ENCODE results near the gene SYT3.

SYT3 gene

DNA sequence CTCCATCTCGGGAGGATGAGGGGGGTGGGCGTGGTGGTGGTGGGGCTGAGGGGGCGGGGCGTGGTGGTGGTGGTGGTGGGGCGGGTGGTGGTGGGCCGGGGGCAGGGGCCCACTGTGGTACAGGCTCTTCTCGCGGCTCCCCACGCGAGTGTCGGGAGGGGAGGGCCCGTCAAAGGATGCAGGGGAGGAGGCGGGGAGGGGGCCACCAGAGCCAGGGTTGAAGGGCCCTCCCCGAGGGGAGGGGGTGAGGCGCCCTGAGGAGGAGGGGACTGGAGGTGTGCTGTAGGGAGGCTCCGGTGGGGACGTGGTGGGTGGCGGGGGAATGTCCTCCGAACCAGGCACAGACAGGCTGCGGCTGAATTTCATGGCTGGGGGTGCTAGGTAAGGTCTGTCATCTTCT is 29.2 kb upstream of the SYT3 start:
- Histone ChIP-seq H3K27me3 (ENCODE audit: control insufficient read depth, insufficient read depth, low read length) (peaks cover 55% of the 10 kb centered on the region), H3K4me3 (ENCODE audit: low read depth, low read length) (no peak overlapping the region), H3K4me1 (ENCODE audit: control insufficient read depth, insufficient read depth, low read length) (peaks cover 5% of the 10 kb centered on the region), H3K9ac (ENCODE audit: low read depth, low read length) (no peak overlapping the region), H3K36me3 (ENCODE audit: control insufficient read depth, insufficient read depth, low read length) (no peaks in the 10 kb centered on the region), H3K9me3 (ENCODE audit: control insufficient read depth, insufficient read depth, low read length) (no peaks in the 10 kb centered on the region)

DNA sequence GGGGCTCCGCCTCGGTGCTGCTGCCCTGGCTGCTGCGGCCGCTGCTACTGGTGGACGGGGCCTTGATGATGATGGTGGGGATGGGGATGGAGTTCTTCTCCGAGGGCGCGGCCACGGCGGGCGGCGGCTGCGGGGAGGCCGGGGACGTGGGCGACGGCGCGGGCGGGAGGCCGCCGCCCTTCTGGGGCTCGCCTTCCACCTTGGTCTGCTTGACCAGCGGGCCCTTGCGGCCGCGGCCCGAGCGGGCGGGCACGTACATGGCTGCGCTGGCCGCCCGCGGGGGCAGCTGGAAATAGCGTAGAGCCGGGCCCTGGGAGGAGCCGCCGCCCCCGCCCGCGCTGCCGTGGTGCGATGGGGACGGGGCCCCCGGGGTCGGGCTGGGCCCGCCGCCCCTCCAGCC is 28.7 kb upstream of the SYT3 start:
- no peaks in the 10 kb centered on the region for H3K9me3 ChIP-seq (ENCODE audit: control insufficient read depth, insufficient read depth, low read length)
- H3K9ac ChIP-seq (ENCODE audit: low read depth, low read length): no peak overlapping the region
- peaks cover 53% of the 10 kb centered on the region for H3K27me3 ChIP-seq (ENCODE audit: control insufficient read depth, insufficient read depth, low read length)
- H3K4me3 ChIP-seq (ENCODE audit: low read depth, low read length): no peak overlapping the region
- H3K36me3 ChIP-seq (ENCODE audit: control insufficient read depth, insufficient read depth, low read length): no peaks in the 10 kb centered on the region
- H3K4me1 ChIP-seq (ENCODE audit: control insufficient read depth, insufficient read depth, low read length): peaks cover 2% of the 10 kb centered on the region

DNA sequence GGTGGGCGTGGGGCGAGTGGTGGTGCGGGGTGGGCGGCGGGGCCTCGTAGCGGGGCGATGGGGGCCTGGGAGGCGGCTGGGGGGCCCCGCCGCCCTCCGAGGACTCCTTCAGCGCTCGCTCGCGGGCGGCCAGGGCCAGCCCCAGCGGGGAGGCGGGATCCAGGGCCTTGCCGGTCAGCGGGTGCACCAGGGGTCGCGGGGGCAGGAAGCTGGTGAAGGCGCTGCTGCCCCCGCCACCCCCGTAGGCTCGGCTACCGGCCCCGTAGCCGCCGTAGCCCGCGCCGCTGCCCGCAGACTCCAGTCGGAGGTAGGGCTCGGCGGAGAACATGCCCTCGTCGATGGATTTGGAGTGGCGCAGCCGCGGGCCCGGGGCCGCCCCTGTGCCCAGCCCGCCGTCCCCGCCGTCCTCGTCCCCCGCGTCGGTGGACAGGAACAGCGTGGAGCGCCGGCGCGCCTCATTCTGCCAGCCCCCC is 28.1 kb upstream of the SYT3 start:
- H3K4me3 ChIP-seq (ENCODE audit: low read depth, low read length): no peak overlapping the region
- H3K27me3 ChIP-seq (ENCODE audit: control insufficient read depth, insufficient read depth, low read length): peaks cover 47% of the 10 kb centered on the region
- no peaks in the 10 kb centered on the region for H3K9me3 ChIP-seq (ENCODE audit: control insufficient read depth, insufficient read depth, low read length)
- no peak overlapping the region for H3K9ac ChIP-seq (ENCODE audit: low read depth, low read length)
- no peaks in the 10 kb centered on the region for H3K36me3 ChIP-seq (ENCODE audit: control insufficient read depth, insufficient read depth, low read length)
- H3K4me1 ChIP-seq (ENCODE audit: control insufficient read depth, insufficient read depth, low read length): no peaks in the 10 kb centered on the region

- Histone ChIP-seq H3K27me3 (ENCODE audit: control insufficient read depth, insufficient read depth, low read length) (peaks cover 43% of the 10 kb centered on the region), H3K4me3 (ENCODE audit: low read depth, low read length) (no peak overlapping the region), H3K4me1 (ENCODE audit: control insufficient read depth, insufficient read depth, low read length) (no peaks in the 10 kb centered on the region), H3K36me3 (ENCODE audit: control insufficient read depth, insufficient read depth, low read length) (no peaks in the 10 kb centered on the region), H3K9ac (ENCODE audit: low read depth, low read length) (no peak overlapping the region), H3K9me3 (ENCODE audit: control insufficient read depth, insufficient read depth, low read length) (no peaks in the 10 kb centered on the region)
These were observed 27.6 kb upstream of the SYT3 start for GRCh38 chr19:50667177-50667758.

- Histone ChIP-seq H3K9me3 (ENCODE audit: control insufficient read depth, insufficient read depth, low read length) (no peaks in the 10 kb centered on the region), H3K4me1 (ENCODE audit: control insufficient read depth, insufficient read depth, low read length) (no peaks in the 10 kb centered on the region), H3K27me3 (ENCODE audit: control insufficient read depth, insufficient read depth, low read length) (peaks cover 36% of the 10 kb centered on the region), H3K4me3 (ENCODE audit: low read depth, low read length) (peak overlapping the region; percentile 18), H3K9ac (ENCODE audit: low read depth, low read length) (no peak overlapping the region), H3K36me3 (ENCODE audit: control insufficient read depth, insufficient read depth, low read length) (no peaks in the 10 kb centered on the region)
These were observed 26.9 kb upstream of the SYT3 start for GRCh38 chr19:50666346-50667176.

DNA sequence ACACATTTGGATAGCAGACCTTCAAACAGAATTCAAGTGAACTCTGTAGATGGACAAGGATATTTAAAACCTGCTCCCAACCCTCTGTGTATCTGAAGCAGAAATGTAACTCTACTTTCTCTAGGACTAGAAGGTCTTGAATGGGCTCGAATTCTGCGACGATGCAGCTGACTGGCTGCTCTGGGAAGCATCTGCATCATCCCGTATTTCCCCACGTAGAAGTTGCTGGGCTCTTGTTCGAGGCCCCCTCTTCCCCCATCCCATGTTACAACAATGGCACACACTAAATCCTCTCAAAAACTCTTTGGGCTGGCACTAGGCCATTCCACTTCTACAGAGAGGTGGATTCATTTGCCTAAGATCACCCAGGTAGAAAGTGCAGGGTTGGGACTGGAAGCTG is 24.5 kb upstream of the SYT3 start:
- H3K9me3 ChIP-seq (ENCODE audit: control insufficient read depth, insufficient read depth, low read length): no peaks in the 10 kb centered on the region
- H3K27me3 ChIP-seq (ENCODE audit: control insufficient read depth, insufficient read depth, low read length): peaks cover 19% of the 10 kb centered on the region
- no peaks in the 10 kb centered on the region for H3K4me1 ChIP-seq (ENCODE audit: control insufficient read depth, insufficient read depth, low read length)
- no peak overlapping the region for H3K9ac ChIP-seq (ENCODE audit: low read depth, low read length)
- H3K36me3 ChIP-seq (ENCODE audit: control insufficient read depth, insufficient read depth, low read length): no peaks in the 10 kb centered on the region
- no peak overlapping the region for H3K4me3 ChIP-seq (ENCODE audit: low read depth, low read length)

- Histone ChIP-seq H3K4me1 (ENCODE audit: control insufficient read depth, insufficient read depth, low read length) (no peaks in the 10 kb centered on the region), H3K4me3 (ENCODE audit: low read depth, low read length) (no peak overlapping the region), H3K9ac (ENCODE audit: low read depth, low read length) (no peak overlapping the region), H3K36me3 (ENCODE audit: control insufficient read depth, insufficient read depth, low read length) (no peaks in the 10 kb centered on the region), H3K9me3 (ENCODE audit: control insufficient read depth, insufficient read depth, low read length) (no peaks in the 10 kb centered on the region), H3K27me3 (ENCODE audit: control insufficient read depth, insufficient read depth, low read length) (peaks cover 15% of the 10 kb centered on the region)
These were observed 23.8 kb upstream of the SYT3 start for GRCh38 chr19:50663482-50663790.

DNA sequence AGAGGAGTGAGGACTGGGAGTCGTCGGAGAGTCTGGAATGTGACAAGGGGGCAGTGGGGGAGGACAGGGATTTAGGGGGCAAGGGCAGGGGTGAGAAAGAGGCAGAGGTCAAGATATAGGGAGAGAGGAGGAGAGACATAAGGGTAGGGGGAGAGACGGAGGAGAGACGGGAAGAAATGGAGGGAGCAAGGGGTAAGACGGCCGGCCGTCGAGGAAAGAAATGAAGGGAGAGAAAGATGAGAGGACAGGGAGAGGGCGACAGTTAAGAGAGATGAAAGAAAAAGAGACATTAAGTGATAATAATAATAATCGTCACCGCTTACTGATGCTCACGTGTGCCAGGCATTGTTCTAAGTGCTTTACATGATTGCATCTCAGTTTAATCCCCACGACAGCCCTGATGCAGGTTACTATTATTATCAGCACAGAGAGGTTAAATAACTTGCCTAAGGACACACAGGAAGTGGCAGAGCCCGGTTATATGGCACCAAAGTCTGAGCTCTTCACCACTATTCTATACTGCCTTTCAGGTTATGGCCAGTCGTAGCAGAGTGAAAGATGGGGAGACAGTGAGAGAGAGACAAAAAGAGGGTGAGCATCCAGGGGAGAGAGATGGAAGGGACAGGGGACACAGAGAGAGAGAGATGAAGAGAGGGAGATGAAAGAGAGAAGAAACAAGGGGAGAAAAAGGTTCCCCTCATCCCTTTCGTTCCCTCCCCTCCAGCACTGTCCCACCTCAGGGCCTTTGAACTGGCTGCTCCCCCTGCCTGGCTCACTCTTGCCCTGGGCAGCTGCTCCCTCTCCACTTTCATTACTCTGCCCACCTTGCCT is 23.2 kb upstream of the SYT3 start:
- Histone ChIP-seq H3K27me3 (ENCODE audit: control insufficient read depth, insufficient read depth, low read length) (peaks cover 14% of the 10 kb centered on the region), H3K4me1 (ENCODE audit: control insufficient read depth, insufficient read depth, low read length) (no peaks in the 10 kb centered on the region), H3K36me3 (ENCODE audit: control insufficient read depth, insufficient read depth, low read length) (no peaks in the 10 kb centered on the region)

DNA sequence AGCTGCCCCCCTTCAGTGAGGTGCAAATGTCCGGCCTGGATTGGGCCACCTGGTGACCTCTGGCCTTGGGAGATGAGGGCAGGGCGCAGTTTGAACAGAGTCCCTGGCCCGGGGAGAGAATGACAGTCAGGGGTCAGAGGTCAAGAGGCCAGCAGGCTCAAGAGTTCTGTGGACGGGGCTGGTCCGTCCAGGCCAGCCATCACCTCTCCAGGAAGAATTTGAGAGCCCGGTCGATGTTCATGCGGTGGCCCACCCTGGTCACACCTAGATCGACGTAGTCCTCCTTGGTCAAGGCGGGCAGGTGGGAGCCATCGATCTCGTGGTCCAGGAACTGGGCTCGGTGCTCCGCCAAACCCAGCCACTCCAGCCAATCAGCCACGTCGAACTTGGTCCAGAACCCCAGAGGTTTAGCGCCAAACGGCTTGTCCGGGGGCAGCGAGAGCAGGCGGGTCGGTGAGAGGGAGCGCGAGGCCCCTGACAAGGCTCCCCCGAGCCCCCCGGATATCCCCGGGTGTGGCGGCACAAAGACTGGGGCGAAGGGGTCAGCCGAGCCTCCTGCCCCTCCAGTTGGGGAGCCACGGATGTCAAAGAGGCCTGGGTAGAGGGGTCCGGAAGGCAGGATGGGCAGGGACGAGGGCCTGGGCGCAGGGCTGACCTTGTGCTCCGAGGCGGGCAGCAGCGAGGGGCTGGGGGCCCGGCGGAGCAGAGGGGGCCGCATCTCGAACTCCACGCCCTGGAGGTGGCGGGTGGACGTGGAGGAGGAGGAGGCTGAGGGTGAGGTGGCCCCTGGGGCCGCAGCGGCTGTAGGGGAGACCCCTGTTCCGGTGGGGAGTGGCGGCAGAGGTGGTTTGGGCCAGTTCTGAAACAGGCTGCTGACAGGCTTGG is 22.3 kb upstream of the SYT3 start:
- Histone ChIP-seq H3K4me1 (ENCODE audit: control insufficient read depth, insufficient read depth, low read length) (peaks cover 2% of the 10 kb centered on the region), H3K27me3 (ENCODE audit: control insufficient read depth, insufficient read depth, low read length) (peaks cover 8% of the 10 kb centered on the region), H3K4me3 (ENCODE audit: low read depth, low read length) (no peak overlapping the region), H3K9ac (ENCODE audit: low read depth, low read length) (no peak overlapping the region), H3K9me3 (ENCODE audit: control insufficient read depth, insufficient read depth, low read length) (no peaks in the 10 kb centered on the region), H3K36me3 (ENCODE audit: control insufficient read depth, insufficient read depth, low read length) (no peaks in the 10 kb centered on the region)

More for the DNA sequence above, 23.2 kb upstream of the SYT3 start:
- no peak overlapping the region for H3K9ac ChIP-seq (ENCODE audit: low read depth, low read length)
- no peaks in the 10 kb centered on the region for H3K9me3 ChIP-seq (ENCODE audit: control insufficient read depth, insufficient read depth, low read length)
- no peak overlapping the region for H3K4me3 ChIP-seq (ENCODE audit: low read depth, low read length)

DNA sequence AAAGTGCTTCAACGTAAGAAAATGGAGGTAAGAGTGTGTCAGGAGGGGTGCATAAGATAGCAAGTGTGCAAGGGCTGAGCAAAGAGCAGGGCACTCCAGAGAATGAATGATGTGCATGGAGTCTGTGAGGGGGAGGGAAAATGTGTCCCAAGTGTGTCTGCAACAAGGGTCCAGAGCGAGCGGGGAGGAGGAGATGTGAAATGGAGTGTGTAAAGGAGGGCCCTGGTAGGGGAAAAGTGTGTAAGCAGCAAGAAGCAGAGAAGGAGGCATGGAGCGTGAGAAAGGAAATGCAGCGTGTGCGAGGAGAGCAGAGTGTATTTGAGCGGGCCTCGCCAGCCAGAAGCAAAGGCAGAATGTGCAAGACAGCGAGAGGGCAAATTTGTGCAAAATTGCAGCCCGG is 21.3 kb upstream of the SYT3 start:
- Histone ChIP-seq H3K27me3 (ENCODE audit: control insufficient read depth, insufficient read depth, low read length) (peaks cover 2% of the 10 kb centered on the region), H3K4me3 (ENCODE audit: low read depth, low read length) (no peak overlapping the region), H3K4me1 (ENCODE audit: control insufficient read depth, insufficient read depth, low read length) (peaks cover 2% of the 10 kb centered on the region), H3K36me3 (ENCODE audit: control insufficient read depth, insufficient read depth, low read length) (no peaks in the 10 kb centered on the region), H3K9me3 (ENCODE audit: control insufficient read depth, insufficient read depth, low read length) (no peaks in the 10 kb centered on the region), H3K9ac (ENCODE audit: low read depth, low read length) (no peak overlapping the region)

DNA sequence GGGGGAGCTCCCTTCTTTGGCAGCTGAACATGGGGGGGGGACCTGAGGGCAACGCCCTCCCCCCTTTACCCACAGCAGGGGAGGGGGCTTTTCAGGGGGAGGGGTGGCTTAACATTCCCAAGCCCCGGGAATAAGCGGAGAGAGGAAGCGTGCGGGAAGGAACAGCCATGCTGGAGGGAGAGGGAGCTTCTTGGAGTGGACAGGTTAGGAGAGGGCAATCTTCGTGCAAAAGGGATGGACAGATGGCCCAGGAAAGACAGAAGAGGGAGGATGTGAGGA is 20.3 kb upstream of the SYT3 start:
- Histone ChIP-seq H3K4me3 (ENCODE audit: low read depth, low read length) (peak overlapping the region; percentile 21), H3K4me1 (ENCODE audit: control insufficient read depth, insufficient read depth, low read length) (peaks cover 2% of the 10 kb centered on the region)

More for the DNA sequence above, 20.3 kb upstream of the SYT3 start:
- Histone ChIP-seq H3K9me3 (ENCODE audit: control insufficient read depth, insufficient read depth, low read length) (no peaks in the 10 kb centered on the region), H3K9ac (ENCODE audit: low read depth, low read length) (no peak overlapping the region), H3K36me3 (ENCODE audit: control insufficient read depth, insufficient read depth, low read length) (no peaks in the 10 kb centered on the region), H3K27me3 (ENCODE audit: control insufficient read depth, insufficient read depth, low read length) (peaks cover under 1% of the 10 kb centered on the region)

Data from iPS-15b (cell line).